Measurements from ENCODE around the gene CYSTM1. TPM values are rescaled to one million over a fixed set of nuclear protein-coding genes. Genes with fewer than 3 reads are reported as not detected.

CYSTM1 gene
- total RNA-seq, 2 donors from 2014 or later = 64.9 to 89.5 TPM

GRCh38 chr5:140256726-140257125, 81.7 kb downstream of the CYSTM1 start:
- no peak for ATAC-seq (ENCODE audit: insufficient number of reproducible peaks, low FRiP score, low read depth)
- TF ChIP-seq CTCF (IDR thresholded peaks at IDR 0.05) = no peak
- no peaks in the 10 kb centered on the region for H3K36me3 ChIP-seq
- no peak for DNase-seq (ENCODE audit: low spot score)
- no peaks in the 10 kb centered on the region for H3K27me3 ChIP-seq (replicated peaks; ENCODE audit: insufficient read depth)
- no peak overlapping the region for H3K27ac ChIP-seq
- H3K9me3 ChIP-seq = no peaks in the 10 kb centered on the region
- no peak overlapping the region for H3K4me3 ChIP-seq
- H3K4me1 ChIP-seq (ENCODE audit: control insufficient read depth in 1 of 2, low read depth in 2 of 2) = peaks cover 7 to 17% of the 10 kb centered on the region in 2 donors

- ATAC-seq (ENCODE audit: insufficient number of reproducible peaks, low FRiP score, low read depth) (no peak), DNase-seq (ENCODE audit: low spot score) (no peak)
- no peaks in the 10 kb centered on the region for H3K36me3 ChIP-seq
- no peaks in the 10 kb centered on the region for H3K9me3 ChIP-seq
- H3K27me3 ChIP-seq (replicated peaks; ENCODE audit: insufficient read depth) = no peaks in the 10 kb centered on the region
- no peak overlapping the region for H3K27ac ChIP-seq
- H3K4me1 ChIP-seq (ENCODE audit: control insufficient read depth in 1 of 2, low read depth in 2 of 2) = peaks cover 11 to 14% of the 10 kb centered on the region in 2 donors
- H3K4me3 ChIP-seq = no peak overlapping the region
- TF ChIP-seq CTCF (IDR thresholded peaks at IDR 0.05) = no peak
These were observed 83.0 kb downstream of the CYSTM1 start for GRCh38 chr5:140258016-140258415.

GRCh38 chr5:140258873-140259272, 83.9 kb downstream of the CYSTM1 start:
- H3K36me3 ChIP-seq = no peaks in the 10 kb centered on the region
- no peak overlapping the region for H3K27ac ChIP-seq
- no peak overlapping the region for H3K4me3 ChIP-seq
- ATAC-seq (ENCODE audit: insufficient number of reproducible peaks, low FRiP score, low read depth) (no peak), DNase-seq (ENCODE audit: low spot score) (no peak)
- no peaks in the 10 kb centered on the region for H3K27me3 ChIP-seq (replicated peaks; ENCODE audit: insufficient read depth)
- no peaks in the 10 kb centered on the region for H3K9me3 ChIP-seq
- peaks cover 11 to 14% of the 10 kb centered on the region in 2 donors for H3K4me1 ChIP-seq (ENCODE audit: control insufficient read depth in 1 of 2, low read depth in 2 of 2)
- TF ChIP-seq CTCF (IDR thresholded peaks at IDR 0.05) = no peak

GRCh38 chr5:140259500-140259899, 84.5 kb downstream of the CYSTM1 start:
- DNase-seq (ENCODE audit: low spot score) (no peak), ATAC-seq (ENCODE audit: insufficient number of reproducible peaks, low FRiP score, low read depth) (no peak)
- Histone ChIP-seq H3K9me3 (no peaks in the 10 kb centered on the region), H3K36me3 (no peaks in the 10 kb centered on the region), H3K4me1 (ENCODE audit: control insufficient read depth in 1 of 2, low read depth in 2 of 2) (peaks cover 11 to 14% of the 10 kb centered on the region in 2 donors), H3K4me3 (no peak overlapping the region), H3K27me3 (replicated peaks; ENCODE audit: insufficient read depth) (no peaks in the 10 kb centered on the region), H3K27ac (no peak overlapping the region)
- no peak for TF ChIP-seq CTCF (IDR thresholded peaks at IDR 0.05)

GRCh38 chr5:140260089-140260656, 85.2 kb downstream of the CYSTM1 start:
- DNase-seq (ENCODE audit: low spot score) (no peak), ATAC-seq (ENCODE audit: insufficient number of reproducible peaks, low FRiP score, low read depth) (no peak)
- Histone ChIP-seq H3K36me3 (no peaks in the 10 kb centered on the region), H3K27ac (no peak overlapping the region), H3K27me3 (replicated peaks; ENCODE audit: insufficient read depth) (no peaks in the 10 kb centered on the region), H3K4me1 (ENCODE audit: control insufficient read depth in 1 of 2, low read depth in 2 of 2) (peaks cover 11 to 14% of the 10 kb centered on the region in 2 donors), H3K9me3 (no peaks in the 10 kb centered on the region), H3K4me3 (no peak overlapping the region)
- no peak for TF ChIP-seq CTCF (IDR thresholded peaks at IDR 0.05)
